DMS153 (cell line): ENCODE results near the gene SH3BGRL2.

Source experiments
- DNase-seq: peaks from one replicate; lab custom pipeline; 2025; lab: John Stamatoyannopoulos, UW

Gene SH3BGRL2

DNA sequence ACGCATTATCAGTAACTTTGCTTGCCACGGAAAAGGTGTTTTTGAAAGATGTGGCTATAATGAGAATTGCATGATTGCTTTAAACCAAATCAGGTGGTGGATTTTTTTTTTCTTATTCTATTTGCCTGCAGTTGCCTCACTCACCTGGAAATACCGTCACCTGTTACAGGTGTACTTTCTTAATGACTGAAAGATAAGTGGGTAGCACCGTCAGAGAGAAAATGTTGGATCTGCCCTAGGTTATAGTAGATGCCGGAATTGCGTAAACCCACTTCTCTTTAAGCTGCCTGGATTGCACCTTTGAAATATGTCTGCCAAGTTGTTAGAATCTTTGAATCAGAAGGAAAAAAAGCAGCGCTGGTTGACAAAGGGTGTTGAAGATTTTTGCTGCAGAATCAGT lies 68.5 kb downstream of the SH3BGRL2 start:
- no peak for DNase-seq

DNA sequence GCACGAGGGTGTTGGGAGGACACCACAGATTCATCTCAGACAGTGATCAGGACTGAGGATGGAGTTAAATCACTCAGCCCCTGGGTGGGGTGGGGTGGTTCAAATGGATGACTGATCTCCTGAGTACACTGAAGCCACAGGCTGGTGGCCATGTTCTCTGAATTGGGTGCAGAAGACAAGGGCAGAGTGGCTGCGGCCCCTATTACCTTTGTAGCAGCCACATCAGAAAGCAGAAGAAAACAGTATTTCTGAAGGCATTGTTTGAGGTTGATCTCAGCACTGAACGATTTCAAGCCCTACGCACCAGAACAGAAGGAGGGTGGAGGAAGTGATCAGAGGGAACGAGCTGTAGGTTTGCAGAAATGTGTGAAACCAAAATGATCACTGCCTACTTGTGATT lies 71.6 kb downstream of the SH3BGRL2 start:
- no peak for DNase-seq

DNA sequence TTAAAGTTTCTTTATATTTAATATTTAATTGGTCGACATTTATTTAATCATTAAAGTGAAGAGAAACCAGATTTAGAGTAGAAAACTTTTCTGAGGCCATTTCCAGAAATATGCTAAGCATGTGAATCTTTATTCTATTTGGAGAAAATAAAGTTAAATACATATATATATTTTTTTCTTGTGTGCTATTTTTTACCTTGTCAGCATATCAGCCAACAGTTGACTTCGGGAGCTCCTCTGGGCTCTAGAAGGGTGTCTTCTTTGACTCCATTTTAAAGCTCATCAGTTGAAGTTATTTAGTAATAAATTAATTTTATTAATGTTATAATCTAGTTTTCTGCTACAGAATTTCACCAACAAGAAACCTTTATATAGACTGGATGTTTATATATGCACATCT lies 73.1 kb downstream of the SH3BGRL2 start:
- DNase-seq, result no peak

DNA sequence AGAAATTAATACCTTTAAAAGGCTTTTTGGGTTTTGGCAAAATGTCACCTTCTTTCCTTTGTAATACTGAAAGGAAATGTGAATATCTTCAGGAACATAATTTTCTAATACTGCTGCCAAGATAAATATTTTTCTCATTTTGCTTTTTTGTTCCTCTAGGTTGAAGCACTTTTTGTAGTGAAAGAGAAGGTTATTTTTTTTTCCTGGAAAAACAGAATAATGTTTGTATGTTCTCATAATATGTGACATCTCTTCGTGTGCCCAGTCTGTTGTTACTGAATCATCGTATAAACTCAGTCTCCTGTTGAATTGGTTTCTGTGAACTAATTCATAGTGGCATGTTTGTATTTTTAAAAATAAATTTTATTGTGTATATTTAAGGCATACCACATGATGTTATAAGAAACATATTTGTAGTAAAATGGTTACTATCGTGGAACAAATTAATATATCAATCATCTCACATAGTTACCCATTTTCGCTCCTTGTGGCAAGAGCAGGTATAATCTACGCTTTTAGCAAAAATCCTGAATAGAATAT lies 74.4 kb downstream of the SH3BGRL2 start:
- DNase-seq, result no peak

DNA sequence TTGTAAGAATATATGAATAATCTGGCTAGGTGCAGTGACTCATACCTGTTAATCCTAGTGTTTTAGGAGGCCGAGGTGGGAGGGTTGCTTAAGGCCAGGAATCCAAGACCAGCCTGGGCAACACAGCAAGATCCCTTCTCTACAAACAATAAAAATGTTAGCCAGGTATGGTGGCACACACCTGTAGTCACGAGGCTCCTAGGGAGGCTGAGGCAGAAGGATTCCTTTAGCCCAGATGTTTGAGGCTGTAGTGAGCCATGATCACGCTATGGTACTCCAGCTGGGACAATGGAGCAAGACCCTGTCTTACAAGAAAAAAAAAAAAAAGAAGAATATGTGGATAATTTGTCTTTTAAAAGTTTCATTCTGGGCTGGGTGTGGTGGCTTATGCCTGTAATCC lies 75.4 kb downstream of the SH3BGRL2 start:
- DNase-seq, result no peak

DNA sequence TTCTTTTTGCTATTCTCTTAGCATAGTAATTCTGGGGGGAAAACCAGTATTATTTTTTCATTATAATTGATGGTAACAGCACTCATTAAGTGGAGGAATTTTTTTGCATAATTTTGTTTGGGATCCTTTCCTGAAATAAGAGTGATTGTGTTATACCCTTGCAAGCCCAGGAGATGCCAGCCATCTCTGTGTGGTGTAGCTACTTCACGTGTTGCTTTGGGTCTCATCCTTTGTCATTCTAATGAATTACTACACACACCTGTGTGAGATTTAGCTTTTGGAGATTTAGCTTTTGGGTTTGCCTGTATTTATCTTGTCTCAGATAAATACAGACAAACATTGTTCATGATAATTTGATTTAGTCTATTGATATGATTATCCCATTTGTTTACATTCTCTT lies 76.5 kb downstream of the SH3BGRL2 start:
- no peak for DNase-seq

DNA sequence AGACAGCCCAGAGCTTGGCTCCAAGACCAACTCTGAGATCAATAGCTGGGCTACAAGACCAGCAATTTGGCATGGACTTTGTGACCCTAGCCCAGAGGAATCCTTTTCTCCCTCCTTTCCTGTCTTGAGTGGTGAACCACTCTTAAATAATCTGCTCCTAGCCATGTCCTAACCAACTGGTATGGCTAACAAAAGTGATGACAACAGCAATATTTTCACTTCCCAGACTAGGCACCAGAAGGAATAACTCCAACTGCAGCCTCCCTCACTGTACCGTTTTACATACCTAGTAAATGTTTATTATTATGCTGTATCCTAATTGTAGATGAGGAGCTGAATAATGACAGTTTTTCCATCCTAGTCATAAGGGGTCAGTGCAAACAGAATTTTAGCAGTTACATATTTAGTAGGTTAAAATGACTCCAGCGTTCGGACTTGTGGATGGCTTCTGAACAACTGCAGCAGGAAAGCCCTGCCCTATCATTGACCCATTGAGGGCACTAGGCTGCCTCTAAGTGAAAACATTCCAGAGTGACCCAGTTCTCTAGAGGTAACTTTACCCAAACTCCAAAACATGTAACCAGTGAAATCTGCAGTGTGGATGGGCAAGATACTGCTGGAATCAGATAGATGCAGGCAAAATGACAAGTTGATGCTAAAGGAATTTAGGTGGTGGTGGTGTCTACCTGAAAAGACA lies 77.1 kb downstream of the SH3BGRL2 start:
- DNase-seq, result no peak

DNA sequence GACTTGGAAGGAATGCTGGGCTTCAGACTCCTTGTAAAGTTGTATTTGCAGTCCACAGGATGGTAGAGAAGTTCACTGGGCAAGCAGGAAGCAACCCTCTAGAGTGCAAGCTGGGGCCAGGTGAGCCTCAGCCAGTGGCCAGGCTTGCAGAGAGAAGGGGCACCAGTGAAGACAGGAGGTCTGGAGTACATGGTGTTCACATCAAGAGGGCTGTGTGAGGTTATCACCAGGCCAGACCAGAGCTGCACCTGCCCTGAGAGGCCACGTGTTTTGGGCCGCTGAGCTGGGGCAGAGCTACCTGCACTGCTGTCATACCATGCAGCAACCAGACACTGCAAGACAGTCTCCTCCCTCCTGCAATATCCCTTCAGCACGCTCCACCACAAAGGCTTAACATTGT lies 79.0 kb downstream of the SH3BGRL2 start:
- no peak for DNase-seq

DNA sequence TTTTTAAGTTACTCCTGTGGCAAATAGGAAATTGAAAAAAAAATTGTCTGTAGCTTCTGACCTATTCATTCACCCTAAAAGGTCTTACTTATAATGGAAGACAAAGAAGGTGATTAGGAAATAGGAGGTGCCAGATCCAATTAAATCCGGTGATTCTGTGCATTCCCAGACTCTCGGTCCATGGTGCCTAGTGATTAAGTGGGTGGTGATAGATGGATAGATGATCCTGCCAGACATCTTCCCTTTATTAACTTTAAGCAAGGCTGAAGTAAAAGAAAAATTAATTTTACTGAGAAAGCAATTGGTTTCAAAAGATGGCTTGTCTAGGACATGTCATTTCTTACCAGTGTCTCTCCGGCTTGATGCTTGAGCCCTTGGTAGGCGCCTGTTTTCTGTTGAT lies 80.0 kb downstream of the SH3BGRL2 start:
- no peak for DNase-seq

DNA sequence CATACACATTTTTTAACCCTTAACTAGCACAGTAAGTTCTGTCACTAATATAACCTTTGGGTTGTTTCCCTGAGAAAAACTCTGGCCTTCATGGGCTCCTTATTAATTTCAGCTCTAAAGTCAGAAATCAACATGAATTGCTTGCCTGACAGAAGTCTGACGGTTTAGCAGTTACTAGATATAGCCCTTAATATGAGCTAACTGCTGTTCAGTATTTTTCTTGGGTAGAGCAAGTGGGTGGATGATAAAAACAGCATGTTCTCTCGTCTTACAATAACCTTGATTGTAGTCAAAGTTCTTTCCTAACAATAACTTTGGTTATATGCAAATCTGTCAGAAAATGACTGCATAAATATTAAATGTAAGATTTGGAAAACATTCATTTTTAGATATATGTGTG lies 81.0 kb downstream of the SH3BGRL2 start:
- DNase-seq, result no peak

DNA sequence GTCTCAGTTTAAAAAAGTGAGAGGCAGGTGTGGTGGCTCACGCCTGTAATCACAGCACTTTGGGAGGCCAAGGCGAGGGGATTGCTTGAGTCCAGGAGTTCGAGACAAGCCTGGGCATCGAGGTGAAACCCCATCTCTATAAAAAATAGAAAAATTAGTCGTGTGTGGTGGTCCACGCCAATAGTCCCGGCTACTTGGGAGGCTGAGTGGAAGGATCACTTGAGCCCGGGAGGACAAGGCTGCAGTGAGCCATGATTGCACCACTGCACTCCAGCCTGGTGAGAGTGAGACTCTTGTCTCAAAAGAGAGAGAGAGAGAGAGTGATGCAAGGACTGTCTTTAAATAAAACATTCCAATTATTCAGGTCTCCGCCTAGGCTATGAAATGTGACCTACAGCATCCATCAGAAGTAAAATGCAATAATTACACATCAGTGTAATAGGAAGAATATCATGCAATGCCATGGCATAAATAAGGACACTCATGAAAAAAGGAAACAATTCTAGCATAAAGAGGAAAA lies 81.5 kb downstream of the SH3BGRL2 start:
- DNase-seq, result no peak

DNA sequence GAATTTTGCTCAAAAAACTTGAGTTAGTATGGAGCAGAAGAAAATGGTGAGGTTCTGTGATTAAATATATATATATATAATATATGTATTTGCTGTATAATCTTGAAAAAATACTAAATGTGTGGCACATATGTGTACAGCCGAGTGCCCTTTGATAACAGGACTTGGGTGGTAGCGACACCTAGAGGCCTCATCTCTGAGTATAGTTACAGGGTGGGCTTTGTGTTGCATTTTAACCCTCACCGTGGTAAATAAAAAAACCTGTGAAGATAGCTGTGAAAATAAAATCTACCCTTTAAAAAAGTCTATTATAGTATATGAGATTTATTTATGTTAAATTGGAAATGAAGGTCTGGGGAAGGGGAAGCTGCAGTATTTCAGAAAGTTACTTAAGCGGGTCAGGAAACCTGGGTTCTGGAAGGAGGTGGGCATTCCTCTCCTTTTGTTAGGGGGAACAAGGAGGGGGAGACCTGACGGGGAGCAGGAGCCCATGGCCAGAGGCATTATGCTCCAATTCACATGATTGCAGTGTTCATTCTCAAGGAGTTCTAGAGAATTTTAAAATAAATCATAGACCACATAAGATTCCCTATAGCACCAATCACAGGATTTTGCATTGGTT lies 82.7 kb downstream of the SH3BGRL2 start:
- peak; percentile 36 for DNase-seq

DNA sequence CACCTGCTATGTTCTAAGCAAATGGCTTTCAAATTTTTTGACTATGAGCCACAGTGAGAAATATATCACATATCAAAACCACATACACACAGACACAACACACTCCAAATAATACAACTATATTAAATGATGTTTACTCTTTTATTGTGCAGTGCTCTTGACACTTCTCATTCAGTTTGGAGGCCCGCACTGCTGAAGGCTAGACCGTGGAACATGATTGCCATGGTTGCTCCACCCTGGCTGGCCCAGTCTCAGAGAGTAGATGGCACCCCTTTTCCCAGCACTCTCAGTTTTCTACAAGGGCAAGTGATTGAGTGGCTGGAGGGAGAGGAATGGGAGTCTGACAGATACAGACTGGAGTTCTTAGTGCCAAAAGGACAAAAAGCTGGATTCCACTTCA lies 86.9 kb downstream of the SH3BGRL2 start:
- no peak for DNase-seq

DNA sequence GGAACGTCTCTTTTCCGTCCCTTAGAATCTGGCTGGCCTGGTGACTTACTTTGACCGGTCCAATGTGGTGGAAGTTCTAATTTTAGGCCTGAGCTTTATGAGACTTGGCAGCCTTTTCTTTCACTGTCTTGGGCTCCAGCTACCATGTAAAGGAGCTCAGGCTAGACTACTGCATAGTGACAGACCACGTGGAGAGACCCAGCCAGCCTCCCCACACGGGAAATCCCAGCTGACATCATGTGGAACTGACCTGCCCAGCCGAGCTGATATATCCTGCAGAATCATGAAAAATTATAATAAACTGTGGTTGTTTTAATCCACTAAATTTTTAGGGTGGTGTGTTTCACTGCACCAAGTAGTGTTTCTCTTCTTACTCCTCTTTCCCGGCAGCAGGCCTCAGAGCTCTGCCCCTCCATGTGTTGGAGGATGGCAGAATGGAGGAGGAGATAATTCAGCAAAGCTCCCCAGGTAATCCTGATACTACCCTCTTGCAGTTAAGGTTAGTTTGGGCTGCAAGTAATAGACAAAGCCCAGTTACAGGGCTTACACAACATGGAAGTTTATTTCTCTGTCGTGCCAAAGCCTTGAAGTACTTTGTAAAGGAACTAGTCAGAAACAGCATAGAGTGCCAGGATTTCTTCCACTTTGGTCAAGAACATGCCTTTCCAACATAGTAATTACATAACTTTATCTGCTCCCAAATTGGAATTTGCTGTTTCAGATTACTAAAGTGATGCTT lies 87.5 kb downstream of the SH3BGRL2 start:
- no peak for DNase-seq

DNA sequence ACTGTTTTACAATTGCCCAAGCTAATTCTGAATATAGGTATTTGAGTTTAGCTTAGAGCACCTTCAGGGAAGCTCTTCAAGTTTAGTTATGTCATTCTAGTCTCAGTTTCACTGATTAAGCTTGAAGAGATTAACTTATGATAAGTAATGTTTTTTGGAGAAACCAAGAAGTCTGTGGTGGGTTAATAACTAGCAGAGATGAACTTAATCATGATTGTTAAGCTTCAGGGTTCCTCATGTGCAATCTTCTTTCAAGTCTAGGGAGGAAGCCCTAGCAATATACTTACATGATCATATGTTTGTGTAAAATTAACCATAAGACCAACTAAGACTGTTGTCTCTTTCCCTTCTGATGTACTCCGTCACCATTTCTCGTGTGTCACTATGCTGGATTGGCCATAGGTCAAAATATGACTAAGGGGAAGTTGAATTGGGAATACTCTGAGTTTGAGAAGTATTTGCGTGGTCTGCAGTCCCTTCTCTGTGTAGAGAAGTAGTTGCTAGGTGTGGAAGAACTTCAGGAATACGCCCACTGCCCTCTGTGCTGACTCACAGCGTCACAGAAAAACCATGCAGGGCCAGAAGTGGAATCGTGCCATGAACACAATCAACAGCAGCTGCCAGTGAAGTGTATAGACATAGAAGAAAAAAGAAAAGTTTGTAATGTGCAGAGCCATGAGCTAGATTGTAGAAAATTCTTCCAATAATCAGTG lies 88.3 kb downstream of the SH3BGRL2 start:
- no peak for DNase-seq

DNA sequence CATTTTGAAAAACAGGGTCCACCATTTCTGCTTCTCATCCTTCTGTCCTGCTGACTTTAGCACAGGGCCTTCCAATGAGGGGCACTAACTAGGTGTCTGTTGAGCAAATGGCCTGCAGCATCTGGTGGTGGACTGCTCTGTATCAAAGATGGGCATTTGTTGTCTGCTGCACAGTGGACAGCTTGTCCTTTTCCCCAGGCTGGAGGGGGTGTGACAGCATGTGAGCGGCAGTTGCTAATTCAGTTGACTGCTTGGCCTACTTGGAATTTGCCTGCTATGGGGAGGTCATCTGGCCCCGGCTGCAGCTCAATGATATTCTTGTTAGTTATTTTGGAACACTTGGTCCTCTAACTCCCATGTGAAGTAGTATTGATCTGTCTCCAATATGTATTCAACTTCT lies 93.7 kb downstream of the SH3BGRL2 start:
- DNase-seq, result no peak

DNA sequence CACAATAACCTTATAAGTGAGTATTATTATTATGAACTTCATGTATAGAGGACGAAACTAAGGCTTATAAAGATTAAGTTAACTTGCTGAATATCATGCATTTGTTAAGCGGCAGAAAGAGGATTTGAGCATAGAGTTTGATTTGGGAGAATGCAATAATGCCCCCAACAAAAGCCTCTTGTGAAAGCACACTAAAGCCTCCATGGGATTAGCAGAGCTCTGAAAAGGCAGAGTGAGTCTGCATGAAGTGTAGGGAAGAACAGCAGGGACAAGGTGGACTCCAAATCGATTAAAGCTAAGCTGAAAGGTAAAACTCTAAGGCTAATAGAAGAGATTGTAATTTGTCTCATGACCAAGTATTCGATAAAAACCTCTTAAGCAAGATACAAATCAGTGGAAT lies 100.3 kb downstream of the SH3BGRL2 start:
- DNase-seq, result no peak

DNA sequence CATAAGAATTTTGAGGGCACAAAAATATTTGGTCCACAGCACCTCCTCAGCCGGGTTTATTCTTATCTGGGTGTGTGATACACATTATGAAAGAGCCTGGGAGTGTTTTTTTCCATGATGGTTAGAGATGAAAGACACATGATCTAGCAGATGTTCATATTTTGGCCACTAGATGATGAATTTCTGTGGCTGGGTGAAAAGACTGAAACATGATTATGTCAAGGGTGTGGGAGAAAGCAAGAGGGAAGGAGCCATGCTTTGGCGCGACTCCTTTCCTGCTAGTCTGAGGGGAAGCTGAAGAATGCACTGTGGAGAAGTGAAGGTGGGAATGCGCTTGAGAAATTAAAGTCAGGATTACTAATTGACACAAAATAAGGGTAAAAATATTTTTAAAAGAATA lies 102.3 kb downstream of the SH3BGRL2 start:
- DNase-seq, result no peak

DNA sequence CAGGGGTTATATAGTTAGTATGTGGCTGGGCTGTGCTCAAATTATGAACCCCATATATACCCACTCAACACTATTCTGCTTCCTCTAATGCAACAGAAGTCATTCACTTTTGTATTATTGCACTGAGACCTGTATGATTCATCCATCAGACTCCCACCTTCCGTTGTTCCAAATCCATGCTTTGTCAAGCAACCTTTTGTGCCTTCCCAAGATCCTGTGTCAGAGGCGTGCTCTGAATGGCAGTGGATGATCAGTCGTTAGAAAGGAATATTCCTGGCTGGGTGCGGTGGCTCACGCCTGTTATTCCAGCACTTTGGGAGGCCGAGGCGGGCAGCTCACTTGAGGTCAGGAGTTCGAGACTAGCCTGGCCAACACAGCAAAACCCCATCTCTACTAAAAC lies 103.2 kb downstream of the SH3BGRL2 start:
- no peak for DNase-seq

DNA sequence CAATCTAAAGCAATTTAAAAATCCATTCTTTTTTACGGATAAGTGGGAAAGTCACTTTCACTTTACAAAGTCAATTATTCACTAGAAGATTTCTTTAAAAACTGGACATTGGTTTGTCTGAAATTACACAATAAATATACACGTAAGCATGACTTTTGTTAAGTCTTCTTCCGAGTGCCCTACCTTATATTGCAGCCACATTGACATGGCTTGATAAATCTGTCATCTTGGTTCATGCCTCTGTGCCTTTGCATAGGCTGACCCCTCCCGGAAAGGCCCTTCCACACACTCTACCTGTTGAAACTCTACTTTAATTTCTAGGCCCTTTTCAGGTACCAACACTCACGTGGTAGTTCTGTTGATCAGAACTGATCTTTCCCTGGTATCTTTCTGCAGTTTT lies 104.1 kb downstream of the SH3BGRL2 start:
- DNase-seq, result no peak

DNA sequence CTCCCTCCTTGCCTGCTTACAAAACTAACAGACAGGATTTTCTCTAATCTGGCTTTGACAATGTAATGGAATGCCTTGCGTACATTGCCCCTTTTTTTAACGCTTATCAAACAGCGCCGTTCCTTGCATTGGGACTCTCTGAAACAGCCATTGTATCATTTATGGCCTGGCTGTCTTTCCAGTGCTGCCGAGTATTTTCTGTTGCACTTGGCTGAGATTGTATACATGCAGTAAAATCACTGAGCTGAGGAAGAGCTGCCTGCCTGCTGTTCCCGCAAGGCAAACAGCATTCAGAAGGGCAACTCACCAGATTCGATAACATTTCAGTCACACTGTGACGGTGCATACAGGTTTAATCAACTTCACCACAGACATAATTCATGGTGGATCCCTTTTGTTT lies 106.0 kb downstream of the SH3BGRL2 start:
- peak; percentile 61 for DNase-seq

DNA sequence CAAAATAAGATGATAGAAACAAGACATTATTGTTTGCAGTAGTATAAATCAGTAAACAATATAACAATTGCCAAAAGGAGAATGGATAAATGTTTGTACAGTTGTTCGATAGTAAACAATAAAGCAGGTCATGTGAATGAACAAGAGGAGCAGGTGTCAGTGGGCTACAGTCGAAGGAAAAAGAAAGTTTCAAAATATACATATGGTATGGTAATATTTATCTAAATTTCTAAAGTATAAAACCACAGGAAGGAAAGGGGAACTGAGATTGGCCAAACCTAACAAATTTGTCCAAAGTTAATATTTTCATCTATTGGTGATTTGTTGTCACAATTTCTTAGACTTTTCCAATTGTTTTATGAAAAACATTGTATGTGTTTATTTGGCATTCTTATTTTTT lies 110.9 kb downstream of the SH3BGRL2 start:
- no peak for DNase-seq
